PC-3 (cell line): Measurements from ENCODE around the gene BAZ1B. TPM values are rescaled to one million over a fixed set of nuclear protein-coding genes. Genes with fewer than 3 reads are reported as not detected.
"Not testable (repeated sequence)": the region's sequence is repeated elsewhere in the genome, so short reads cannot be mapped to it uniquely, and the experiment has no call there.

Experiments
- ATAC-seq: fragments of 200-7000 bp; cut with Tn5 transposase; 2 replicates; pipeline ENCODE4 v1.9.1; 2020; ENCODE audit warnings: mild to moderate bottlenecking, moderate library complexity
- BruUV-seq: library from RNA; stranded (reverse); fragments of 400-500 nt; replicated peaks from 2 replicates; lab custom pipeline; 2021; lab: Mats Ljungman, UMichigan
- CTCF ChIA-PET: fragments of 300-600 bp; sonication (Branson Sonifier 250); formaldehyde crosslinking; loops from one replicate; lab custom pipeline; 2022; ENCODE audit warnings: antibody characterized with exemption; lab: Charles Lee
- POLR2A ChIA-PET: fragments of 300-600 bp; sonication (Branson Sonifier 250); formaldehyde crosslinking; loops from one replicate; lab custom pipeline; 2022; ENCODE audit warnings: antibody characterized with exemption; ENCODE audit not compliant: unreplicated experiment; lab: Charles Lee
- DNase-seq: peaks from one replicate; pipeline ENCODE4 v3.0.0-alpha.2; 2015
- H2AFZ ChIP-seq: fragments of 300-600 bp; sonication (generic); 2 replicates; pipeline ENCODE4 v1.6.0; 2016; ENCODE audit warnings: antibody characterized with exemption, low read length
- H3F3A ChIP-seq: fragments of 300-600 bp; sonication (generic); one replicate; pipeline ENCODE4 v1.6.0; 2017; ENCODE audit warnings: antibody characterized with exemption, low read length, control low read depth, mild to moderate bottlenecking; ENCODE audit not compliant: unreplicated experiment
- H3K27ac ChIP-seq: fragments of 300-600 bp; sonication (generic); 2 replicates; pipeline ENCODE4 v1.5.1; 2016; ENCODE audit warnings: mild to moderate bottlenecking, low read length
- H3K27me3 ChIP-seq: fragments of 300-600 bp; sonication (generic); 2 replicates; pipeline ENCODE4 v1.6.1; 2016; ENCODE audit warnings: low read length, mixed read lengths
- H3K36me3 ChIP-seq: fragments of 300-600 bp; sonication (generic); 2 replicates; pipeline ENCODE4 v1.6.1; 2016; ENCODE audit warnings: low read depth, mixed run types, low read length, mixed read lengths
- H3K4me1 ChIP-seq: fragments of 300-600 bp; sonication (generic); 2 replicates; pipeline ENCODE4 v1.5.1; 2016; ENCODE audit warnings: low read length; ENCODE audit not compliant: insufficient read depth
- H3K4me2 ChIP-seq: fragments of 300-600 bp; sonication (generic); 2 replicates; pipeline ENCODE4 v1.6.0; 2016; ENCODE audit warnings: low read length
- H3K4me3 ChIP-seq: fragments of 300-600 bp; sonication (generic); 2 replicates; pipeline ENCODE4 v1.5.1; 2016; ENCODE audit warnings: mild to moderate bottlenecking, low read length, mixed read lengths
- H3K79me2 ChIP-seq: fragments of 300-600 bp; sonication (generic); 2 replicates; pipeline ENCODE4 v1.6.1; 2017; ENCODE audit warnings: low read length, mixed read lengths
- H3K9ac ChIP-seq: fragments of 300-600 bp; sonication (generic); 2 replicates; pipeline ENCODE4 v1.6.0; 2016; ENCODE audit warnings: mild to moderate bottlenecking, low read length
- H3K9me2 ChIP-seq: fragments of 300-600 bp; sonication (generic); replicated peaks from 2 replicates; pipeline ENCODE4 v1.6.1; 2016; ENCODE audit warnings: mixed run types, low read length, mixed read lengths
- H3K9me3 ChIP-seq: fragments of 300-600 bp; sonication (generic); 2 replicates; pipeline ENCODE4 v1.6.1; 2016; ENCODE audit warnings: low read length, mixed read lengths
- H4K20me1 ChIP-seq: fragments of 300-600 bp; sonication (generic); 2 replicates; pipeline ENCODE4 v1.6.1; 2016; ENCODE audit warnings: low read length, mixed read lengths
- EZH2 ChIP-seq: fragments of 300-600 bp; sonication (generic); IDR thresholded peaks from one replicate; pipeline ENCODE4 v1.6.1; 2017; ENCODE audit warnings: antibody characterized with exemption, mild to moderate bottlenecking, low read length; ENCODE audit not compliant: unreplicated experiment
- EZH2phosphoT487 ChIP-seq: fragments of 300-600 bp; sonication (generic); IDR thresholded peaks from 2 replicates; pipeline ENCODE4 v1.6.1; 2018; ENCODE audit warnings: mild to moderate bottlenecking, antibody characterized with exemption, low read length, borderline replicate concordance
- intact Hi-C: fragments of 100-400 bp; cut with micrococcal nuclease; formaldehyde crosslinking; loops from 2 replicates; pipeline ENCODE4 v1.9.0; 2023
- total RNA-seq: library from RNA; depleted of rRNA; stranded (reverse); fragments of >200 nt; gene quantifications from 2 replicates; pipeline ENCODE4 v1.2.3, GENCODE V29; 2014
- TF ChIP-seq, protein P1 (sequence below): fragments of 300-600 bp; sonication (generic); conservative IDR thresholded peaks from 2 replicates; pipeline ENCODE4 v1.5.1; 2017; ENCODE audit warnings: antibody characterized with exemption, low read depth, mild to moderate bottlenecking, low read length

BAZ1B gene
- total RNA-seq, 1 experiment from 2014 or later = 45.5 TPM

DNA sequence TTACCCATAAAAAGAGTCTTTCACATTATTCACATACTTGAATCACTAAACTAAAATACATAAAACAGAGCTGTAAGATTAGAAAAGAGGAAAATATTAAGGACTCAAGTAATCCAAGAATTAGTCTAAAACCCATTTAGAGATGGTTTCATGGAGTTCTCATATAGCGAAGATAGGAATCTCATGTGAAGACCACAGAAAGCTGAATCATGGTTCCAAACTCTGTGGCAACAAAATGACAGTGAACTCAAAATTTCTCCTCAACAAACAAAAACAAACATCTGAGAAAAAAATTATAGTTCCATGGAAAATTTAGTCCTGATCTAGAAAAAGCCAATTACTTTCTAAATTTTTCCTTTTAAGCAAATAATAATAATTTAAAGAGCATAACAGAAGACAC, 34.6 kb downstream of the BAZ1B start:
- ChIA-PET CTCF (no interaction called here), POLR2A (no interaction called here)
- H3K9ac ChIP-seq = no peak overlapping the region
- H3K9me2 ChIP-seq = no peaks in the 10 kb centered on the region
- DNase-seq (no peak), ATAC-seq (no peak)
- no peak overlapping the region for H3K27ac ChIP-seq
- H3K9me3 ChIP-seq = no peaks in the 10 kb centered on the region
- BruUV-seq = no TSS peak
- no peak overlapping the region for H2AFZ ChIP-seq
- H3K79me2 ChIP-seq = peaks cover 25% of the 10 kb centered on the region
- no peak overlapping the region for H3K4me3 ChIP-seq
- intact Hi-C loops = no loop called here
- H3K36me3 ChIP-seq = peaks cover 59% of the 10 kb centered on the region
- H4K20me1 ChIP-seq = no peaks in the 10 kb centered on the region
- peaks cover 3% of the 10 kb centered on the region for H3F3A ChIP-seq
- TF ChIP-seq EZH2phosphoT487 = no peak
- H3K4me2 ChIP-seq = no peak overlapping the region
- no peaks in the 10 kb centered on the region for H3K4me1 ChIP-seq
- H3K27me3 ChIP-seq = no peaks in the 10 kb centered on the region

DNA sequence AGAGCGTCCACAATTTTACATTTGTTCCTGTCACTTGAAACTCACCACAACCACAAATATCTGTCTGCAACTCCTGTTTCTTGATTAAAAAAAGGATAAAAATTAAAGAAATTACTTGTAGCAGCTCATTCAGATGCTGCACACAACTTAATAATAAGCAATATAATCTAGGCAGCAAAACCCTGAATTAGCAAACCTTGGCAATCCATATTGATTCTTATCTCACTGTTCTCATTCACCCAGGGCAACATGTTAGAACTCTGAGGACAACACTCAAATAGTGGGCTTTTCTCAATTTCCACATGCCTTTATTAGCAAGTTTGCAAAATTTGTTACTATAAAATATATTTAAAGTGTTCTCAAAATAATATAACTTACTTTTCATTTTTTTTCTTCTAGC, 38.9 kb downstream of the BAZ1B start:
- no peak for ATAC-seq
- no peak overlapping the region for H3K27ac ChIP-seq
- no peak overlapping the region for H3K4me3 ChIP-seq
- no peaks in the 10 kb centered on the region for H3K9me3 ChIP-seq
- TF ChIP-seq EZH2phosphoT487 (no peak), EZH2 (no peak)
- TF ChIP-seq, protein P1, sequence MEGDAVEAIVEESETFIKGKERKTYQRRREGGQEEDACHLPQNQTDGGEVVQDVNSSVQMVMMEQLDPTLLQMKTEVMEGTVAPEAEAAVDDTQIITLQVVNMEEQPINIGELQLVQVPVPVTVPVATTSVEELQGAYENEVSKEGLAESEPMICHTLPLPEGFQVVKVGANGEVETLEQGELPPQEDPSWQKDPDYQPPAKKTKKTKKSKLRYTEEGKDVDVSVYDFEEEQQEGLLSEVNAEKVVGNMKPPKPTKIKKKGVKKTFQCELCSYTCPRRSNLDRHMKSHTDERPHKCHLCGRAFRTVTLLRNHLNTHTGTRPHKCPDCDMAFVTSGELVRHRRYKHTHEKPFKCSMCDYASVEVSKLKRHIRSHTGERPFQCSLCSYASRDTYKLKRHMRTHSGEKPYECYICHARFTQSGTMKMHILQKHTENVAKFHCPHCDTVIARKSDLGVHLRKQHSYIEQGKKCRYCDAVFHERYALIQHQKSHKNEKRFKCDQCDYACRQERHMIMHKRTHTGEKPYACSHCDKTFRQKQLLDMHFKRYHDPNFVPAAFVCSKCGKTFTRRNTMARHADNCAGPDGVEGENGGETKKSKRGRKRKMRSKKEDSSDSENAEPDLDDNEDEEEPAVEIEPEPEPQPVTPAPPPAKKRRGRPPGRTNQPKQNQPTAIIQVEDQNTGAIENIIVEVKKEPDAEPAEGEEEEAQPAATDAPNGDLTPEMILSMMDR = no peak
- H3K4me2 ChIP-seq = no peak overlapping the region
- DNase-seq = no peak
- H3K9me2 ChIP-seq = no peaks in the 10 kb centered on the region
- peaks cover 3% of the 10 kb centered on the region for H3F3A ChIP-seq
- no peaks in the 10 kb centered on the region for H3K27me3 ChIP-seq
- POLR2A ChIA-PET = interaction anchor here (0.8 kb wide), 1 partner anchor 19 kb away, joined by 4 read pairs; no protein-coding TSS in a partner anchor
- H4K20me1 ChIP-seq = no peaks in the 10 kb centered on the region
- H3K9ac ChIP-seq = no peak overlapping the region
- no TSS peak for BruUV-seq
- H3K4me1 ChIP-seq = no peaks in the 10 kb centered on the region
- H3K36me3 ChIP-seq = peaks cover 54% of the 10 kb centered on the region
- no peak overlapping the region for H2AFZ ChIP-seq
- CTCF ChIA-PET = no interaction called here
- H3K79me2 ChIP-seq = peaks cover 41% of the 10 kb centered on the region
- intact Hi-C loops = no loop called here

DNA sequence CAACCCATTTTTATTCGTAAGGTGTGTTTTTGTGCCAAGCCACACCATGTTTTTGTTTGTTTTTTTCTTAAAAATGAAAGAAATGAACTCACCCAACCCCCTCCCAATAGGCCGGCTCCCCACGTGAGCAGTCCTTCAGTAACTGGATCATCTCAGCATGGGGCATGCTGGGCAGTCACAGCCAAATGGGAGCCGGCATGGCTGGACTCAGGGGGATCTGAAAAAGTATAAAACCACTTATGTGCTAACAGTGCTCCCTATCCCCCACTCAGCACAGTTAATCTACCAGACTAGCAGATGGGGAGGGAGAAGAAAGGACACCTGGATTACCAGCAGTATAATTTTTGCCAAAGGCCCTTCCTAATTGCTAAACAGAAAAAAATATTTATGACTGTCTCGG, 39.3 kb downstream of the BAZ1B start:
- no peak for DNase-seq
- H3K4me2 ChIP-seq = no peak overlapping the region
- POLR2A ChIA-PET = no interaction called here
- no peaks in the 10 kb centered on the region for H3K4me1 ChIP-seq
- no TSS peak for BruUV-seq
- no peak for ATAC-seq
- intact Hi-C loops = no loop called here
- no peaks in the 10 kb centered on the region for H3K9me2 ChIP-seq
- peaks cover 54% of the 10 kb centered on the region for H3K36me3 ChIP-seq
- H3K9ac ChIP-seq = no peak overlapping the region
- no peaks in the 10 kb centered on the region for H3K9me3 ChIP-seq
- peaks cover 45% of the 10 kb centered on the region for H3K79me2 ChIP-seq
- H3F3A ChIP-seq = peaks cover 3% of the 10 kb centered on the region
- TF ChIP-seq EZH2 (no peak), EZH2phosphoT487 (no peak)
- TF ChIP-seq, protein P1 = no peak
- no peak overlapping the region for H3K27ac ChIP-seq
- no peak overlapping the region for H2AFZ ChIP-seq
- H3K4me3 ChIP-seq = no peak overlapping the region
- CTCF ChIA-PET = no interaction called here
- no peaks in the 10 kb centered on the region; the same call in 1 of the 2 replicates for H4K20me1 ChIP-seq
- no peaks in the 10 kb centered on the region for H3K27me3 ChIP-seq

DNA sequence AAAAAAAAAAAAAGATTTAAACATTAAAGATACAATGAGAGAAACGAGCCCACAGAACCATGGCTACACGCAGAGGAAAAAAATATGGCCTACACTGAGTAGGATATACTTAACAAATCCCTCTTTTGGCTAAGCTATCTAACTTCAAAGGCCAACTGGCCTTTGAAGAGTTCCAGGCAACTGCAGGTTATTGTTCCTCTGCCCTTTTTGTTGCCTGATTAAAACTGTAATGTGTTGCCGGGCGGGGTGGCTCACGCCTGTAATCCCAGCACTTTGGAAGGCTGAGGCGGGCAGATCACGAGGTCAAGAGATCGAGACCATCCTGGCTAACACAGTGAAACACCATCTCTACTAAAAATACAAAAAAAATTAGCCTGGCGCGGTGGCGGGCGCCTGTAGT, 40.6 kb downstream of the BAZ1B start:
- POLR2A ChIA-PET, H2AFZ ChIP-seq, intact Hi-C loops, H3K4me3 ChIP-seq, H3K27me3 ChIP-seq, H3K9ac ChIP-seq, ATAC-seq, H3K4me1 ChIP-seq, H3K9me2 ChIP-seq, BruUV-seq, H3F3A ChIP-seq, DNase-seq, H3K4me2 ChIP-seq, H3K9me3 ChIP-seq, H3K27ac ChIP-seq, H4K20me1 ChIP-seq, CTCF ChIA-PET: not testable (repeated sequence)
- Histone ChIP-seq H3K36me3 (peaks cover 53% of the 10 kb centered on the region), H3K79me2 (peaks cover 50% of the 10 kb centered on the region)
